ENCODE results near the gene KY.
A peak's percentile ranks its signal among the peaks of the same experiment; 100 is the strongest.
"Not testable (repeated sequence)": the region's sequence is repeated elsewhere in the genome, so short reads cannot be mapped to it uniquely, and the experiment has no call there.

Gene KY

DNA sequence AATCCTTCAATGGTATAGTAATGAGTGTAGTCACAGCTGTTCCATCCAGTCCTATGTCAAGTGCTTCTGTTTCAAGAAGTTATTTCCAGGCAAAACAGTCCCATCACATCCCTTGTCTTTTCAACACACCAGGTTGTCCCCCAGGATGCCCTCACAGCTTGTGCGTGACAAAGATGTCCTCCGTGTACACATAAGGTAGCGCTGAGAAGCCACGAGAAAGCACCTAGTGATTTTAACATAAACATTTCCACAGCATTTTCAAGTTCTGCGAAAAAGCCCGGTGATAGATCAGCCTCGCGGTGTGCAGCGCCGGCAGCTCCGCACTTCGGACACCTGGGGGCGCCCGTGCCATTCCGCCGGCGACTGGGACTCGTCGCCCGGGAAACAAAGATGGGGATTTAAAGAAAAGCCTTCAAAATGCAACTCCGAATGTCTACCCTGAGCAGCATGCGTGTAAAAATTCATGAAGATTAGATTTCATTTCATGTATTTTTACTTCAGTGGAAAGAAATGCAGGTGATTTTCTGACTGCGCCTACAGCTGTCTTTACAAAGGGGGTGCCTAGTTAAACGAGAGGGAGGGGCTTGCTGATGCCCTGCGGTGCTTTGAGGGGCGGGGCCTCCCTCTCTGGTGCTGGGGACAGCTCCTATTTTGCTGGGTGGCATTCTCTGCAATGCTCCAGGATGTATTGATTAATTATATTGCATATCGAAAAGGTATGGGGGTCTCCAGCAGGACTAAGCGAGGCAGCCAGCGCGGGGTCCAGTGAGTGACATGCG is 49.9 kb downstream of the KY start:
- DNase-seq: peak; percentile 43

GRCh38 chr3:134600206-134600605 is 50.6 kb downstream of the KY start:
- DNase-seq: no peak

- no peak for DNase-seq
Observed at GRCh38 chr3:134598763-134599545, 51.9 kb downstream of the KY start.

- no peak for DNase-seq
Observed at GRCh38 chr3:134597390-134597970, 53.3 kb downstream of the KY start.

DNA sequence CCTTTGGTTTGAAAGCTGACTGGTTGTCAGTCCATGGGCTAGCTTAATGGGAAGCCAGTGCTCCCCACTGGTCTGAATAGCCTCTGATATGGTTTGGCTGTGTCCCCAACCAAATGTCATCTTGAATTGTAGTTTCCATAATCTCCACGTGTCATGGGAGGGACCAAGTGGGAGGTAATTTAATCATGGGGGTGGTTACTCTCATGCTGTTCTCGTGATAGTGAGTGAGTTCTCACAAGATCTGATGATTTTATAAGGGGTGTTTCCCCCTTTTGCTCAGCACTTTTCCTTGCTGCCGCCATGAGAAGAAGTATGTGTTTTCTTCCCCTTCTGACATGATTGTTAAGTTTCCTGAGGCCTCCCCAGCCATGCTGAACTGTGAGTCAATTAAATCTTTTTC is 55.8 kb downstream of the KY start:
- not testable (repeated sequence) for DNase-seq

DNA sequence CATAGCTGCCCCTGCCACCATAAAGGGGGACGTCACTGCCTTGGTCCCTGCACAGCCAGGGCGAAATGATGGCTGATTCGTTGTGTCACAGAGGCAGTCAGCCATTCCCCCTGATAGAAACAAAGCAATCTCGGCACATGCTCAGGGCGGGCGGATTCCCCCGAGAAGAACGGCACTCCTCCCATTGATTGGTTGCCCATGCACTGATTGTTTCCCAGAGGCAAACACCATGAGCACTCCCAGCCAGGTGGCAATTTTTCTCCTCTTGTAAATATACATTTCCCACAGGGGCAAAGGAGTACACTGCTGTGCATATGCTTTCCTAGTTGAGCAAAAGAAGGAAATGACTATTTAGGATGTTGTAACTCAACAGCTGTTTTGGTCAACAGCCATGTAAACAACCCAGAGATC is 56.5 kb downstream of the KY start:
- peak; percentile 79 for DNase-seq

- no peak for DNase-seq
Observed at GRCh38 chr3:134592806-134593205, 58.0 kb downstream of the KY start.

GRCh38 chr3:134590766-134591165 is 60.1 kb downstream of the KY start:
- DNase-seq: no peak

- no peak for DNase-seq
Observed at GRCh38 chr3:134579141-134579665, 71.6 kb downstream of the KY start.

- no peak for DNase-seq
Observed at GRCh38 chr3:134576831-134577230, 74.0 kb downstream of the KY start.

DNA sequence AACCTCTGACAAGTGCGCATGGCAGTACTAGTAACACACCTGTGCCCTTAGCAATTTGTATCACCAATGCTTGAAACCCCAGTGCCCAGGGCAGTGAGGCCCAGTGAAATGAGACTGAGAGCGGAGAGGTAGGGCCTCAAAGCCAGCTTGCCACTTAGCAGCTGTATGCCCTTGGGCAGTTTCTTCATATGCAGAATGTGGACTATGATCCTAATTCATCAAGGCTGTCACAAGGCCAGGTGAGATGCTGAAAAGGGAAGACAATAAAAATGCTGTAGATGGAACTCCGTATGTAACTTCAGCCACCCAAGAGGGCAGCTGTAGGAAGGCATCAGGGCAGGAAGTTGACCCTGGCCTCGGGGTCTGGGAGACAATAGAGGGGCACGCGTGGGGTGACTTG is 74.4 kb downstream of the KY start:
- DNase-seq: no peak

- not testable (repeated sequence) for DNase-seq
Observed at GRCh38 chr3:134569899-134570298, 80.9 kb downstream of the KY start.

- no peak for DNase-seq
Observed at GRCh38 chr3:134568790-134569189, 82.0 kb downstream of the KY start.

GRCh38 chr3:134567605-134568004 is 83.2 kb downstream of the KY start:
- no peak for DNase-seq

GRCh38 chr3:134564991-134565390 is 85.8 kb downstream of the KY start:
- DNase-seq: no peak

GRCh38 chr3:134563601-134564000 is 87.2 kb downstream of the KY start:
- no peak for DNase-seq

DNA sequence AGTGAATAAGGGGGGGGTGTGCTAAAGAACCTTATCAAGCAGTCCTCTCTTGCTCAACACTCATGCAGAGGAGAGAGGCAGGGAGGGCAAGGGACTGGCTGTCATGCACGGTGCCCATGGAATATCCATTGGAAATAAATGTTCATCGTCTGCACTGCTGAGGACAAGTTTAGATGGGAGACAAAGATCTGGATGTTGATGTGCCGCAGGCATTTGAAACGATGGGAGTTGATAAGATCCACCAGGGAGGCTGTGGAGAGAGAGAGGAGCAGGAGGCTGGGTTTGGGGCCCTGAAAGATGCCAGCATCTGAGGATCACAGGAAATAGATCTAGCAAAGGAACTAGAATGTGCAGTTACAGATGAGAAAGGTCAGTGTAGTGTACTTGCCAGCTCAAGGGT is 88.8 kb downstream of the KY start:
- no peak for DNase-seq

DNA sequence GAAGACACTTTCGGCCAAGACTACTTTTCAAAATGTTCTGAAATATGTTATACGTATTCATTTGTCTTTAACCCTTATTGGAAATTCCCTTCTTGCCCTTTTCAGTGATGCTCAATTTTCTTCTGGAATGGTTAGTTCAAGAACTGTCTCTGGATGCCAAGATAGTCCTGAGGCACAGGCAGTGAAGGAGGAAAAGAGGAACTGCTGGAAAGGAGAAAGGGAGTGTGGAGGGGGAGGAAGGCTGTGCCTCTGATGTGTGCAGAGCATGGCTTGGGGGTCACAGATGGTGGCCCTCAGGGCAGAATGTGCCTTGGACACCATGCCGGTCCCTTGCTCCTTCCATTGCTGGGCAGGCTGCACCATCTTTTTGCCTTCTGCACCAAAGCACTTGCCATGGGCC is 91.2 kb downstream of the KY start:
- no peak for DNase-seq
